ENCODE data around the gene CLDN14.
A peak's percentile ranks its signal among the peaks of the same experiment; 100 is the strongest.

Gene CLDN14

DNA sequence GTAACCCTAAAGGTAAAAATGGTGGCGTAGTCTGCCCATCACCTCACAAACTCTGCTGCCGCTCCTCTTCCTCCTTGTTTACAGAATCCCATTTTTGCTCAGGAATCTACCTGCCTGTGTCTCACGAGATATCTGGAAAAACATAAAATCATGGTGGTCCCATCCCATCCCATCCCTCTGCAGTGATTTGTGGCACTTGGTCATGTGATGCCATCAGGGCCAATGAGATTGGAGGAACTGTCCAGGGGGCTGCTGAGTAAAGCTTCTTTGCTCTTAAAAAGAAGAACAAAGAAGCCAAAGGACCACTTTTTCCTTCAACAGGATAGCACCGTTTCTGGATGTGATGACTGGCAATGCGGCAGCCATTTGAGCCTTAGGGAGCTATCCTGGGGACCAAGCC lies 33.0 kb upstream of the CLDN14 start:
- H3K23ac ChIP-seq (ENCODE audit: low read length): no peak overlapping the region
- no peak overlapping the region for H3K27ac ChIP-seq (ENCODE audit: low read depth, low read length)
- H2BK15ac ChIP-seq (replicated peaks; ENCODE audit: low read depth): no peak overlapping the region
- DNase-seq: no peak
- no peak overlapping the region for H4K8ac ChIP-seq (ENCODE audit: low read depth, low read length)
- no peaks in the 10 kb centered on the region for H3K4me1 ChIP-seq (ENCODE audit: control insufficient read depth, low read depth, low read length)
- no peak overlapping the region for H2BK5ac ChIP-seq (ENCODE audit: low read length)
- WGBS (ENCODE audit: extremely low coverage, insufficient coverage, low lambda C conversion rate): no CpG with 5 or more reads among the region's 5 CpGs
- H3K9ac ChIP-seq (ENCODE audit: low read length): no peak overlapping the region
- H4K5ac ChIP-seq (ENCODE audit: low read length): no peak overlapping the region
- no peaks in the 10 kb centered on the region for H3K36me3 ChIP-seq (ENCODE audit: control insufficient read depth, insufficient read depth, low read length)
- H3K4me3 ChIP-seq (ENCODE audit: low read length): no peak overlapping the region
- no peak overlapping the region for H3K4me2 ChIP-seq (ENCODE audit: low read length)
- no peak overlapping the region for H3K56ac ChIP-seq (ENCODE audit: low read length)
- H3K18ac ChIP-seq (ENCODE audit: low read length): no peak overlapping the region
- no peaks in the 10 kb centered on the region for H3K79me1 ChIP-seq (ENCODE audit: low read length)
- H3K4ac ChIP-seq (ENCODE audit: low read depth, low read length): no peak overlapping the region
- H2AK5ac ChIP-seq (ENCODE audit: low read length): no peak overlapping the region
- H3K79me2 ChIP-seq (ENCODE audit: control insufficient read depth, insufficient read depth, low read length): no peaks in the 10 kb centered on the region
- H3K27me3 ChIP-seq (ENCODE audit: insufficient read depth, low read length, poor library complexity): no peaks in the 10 kb centered on the region
- no peak overlapping the region for H2BK120ac ChIP-seq (ENCODE audit: low read depth, low read length)

DNA sequence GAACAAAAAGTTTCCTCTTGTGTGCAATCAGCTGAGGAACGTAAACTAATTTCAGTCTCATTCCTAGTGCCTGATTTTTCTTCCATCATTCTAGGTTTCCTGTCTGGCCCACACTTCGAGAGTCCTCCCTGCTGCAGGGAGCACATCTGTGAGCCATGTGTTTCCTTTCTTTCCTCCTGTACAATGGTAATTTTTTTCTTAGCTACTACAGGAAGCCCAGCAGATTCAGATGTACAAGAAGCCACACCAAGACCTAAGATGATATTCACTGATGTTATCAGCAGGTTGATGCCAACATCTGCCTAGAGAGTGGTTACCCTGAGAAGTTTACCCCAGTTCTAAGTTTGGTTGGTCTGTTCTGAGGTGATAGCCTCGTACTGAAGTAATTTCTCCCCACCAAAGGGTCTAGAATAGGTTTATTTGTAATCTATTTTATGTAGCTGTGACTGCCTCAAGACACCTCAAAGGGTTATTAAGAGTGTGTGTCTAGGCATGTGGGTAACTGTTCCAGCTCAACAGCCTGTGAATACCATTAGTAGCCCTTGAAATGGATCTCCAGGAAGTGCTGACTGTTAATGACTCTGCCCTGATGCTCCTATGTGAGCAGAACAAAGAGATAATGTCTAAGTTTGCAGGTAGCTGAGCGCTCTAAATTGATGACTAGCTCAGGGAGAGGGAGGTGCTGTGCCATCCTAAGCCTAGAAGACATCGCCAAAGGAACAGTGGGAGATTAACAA lies 31.7 kb upstream of the CLDN14 start:
- Histone ChIP-seq H2BK120ac (ENCODE audit: low read depth, low read length) (no peak overlapping the region), H3K23ac (ENCODE audit: low read length) (no peak overlapping the region), H3K4me2 (ENCODE audit: low read length) (no peak overlapping the region), H4K5ac (ENCODE audit: low read length) (no peak overlapping the region), H2AK5ac (ENCODE audit: low read length) (no peak overlapping the region), H3K4ac (ENCODE audit: low read depth, low read length) (no peak overlapping the region), H2BK5ac (ENCODE audit: low read length) (no peak overlapping the region), H3K79me2 (ENCODE audit: control insufficient read depth, insufficient read depth, low read length) (no peaks in the 10 kb centered on the region), H3K4me3 (ENCODE audit: low read length) (no peak overlapping the region), H3K27me3 (ENCODE audit: insufficient read depth, low read length, poor library complexity) (no peaks in the 10 kb centered on the region), H4K8ac (ENCODE audit: low read depth, low read length) (no peak overlapping the region), H3K27ac (ENCODE audit: low read depth, low read length) (no peak overlapping the region), H3K56ac (ENCODE audit: low read length) (no peak overlapping the region), H3K9ac (ENCODE audit: low read length) (no peak overlapping the region), H3K79me1 (ENCODE audit: low read length) (no peaks in the 10 kb centered on the region), H3K18ac (ENCODE audit: low read length) (no peak overlapping the region), H3K36me3 (ENCODE audit: control insufficient read depth, insufficient read depth, low read length) (no peaks in the 10 kb centered on the region), H2BK15ac (replicated peaks; ENCODE audit: low read depth) (no peak overlapping the region), H3K4me1 (ENCODE audit: control insufficient read depth, low read depth, low read length) (no peaks in the 10 kb centered on the region)
- DNase-seq: no peak
- WGBS (ENCODE audit: extremely low coverage, insufficient coverage, low lambda C conversion rate): no CpG with 5 or more reads among the region's 5 CpGs

DNA sequence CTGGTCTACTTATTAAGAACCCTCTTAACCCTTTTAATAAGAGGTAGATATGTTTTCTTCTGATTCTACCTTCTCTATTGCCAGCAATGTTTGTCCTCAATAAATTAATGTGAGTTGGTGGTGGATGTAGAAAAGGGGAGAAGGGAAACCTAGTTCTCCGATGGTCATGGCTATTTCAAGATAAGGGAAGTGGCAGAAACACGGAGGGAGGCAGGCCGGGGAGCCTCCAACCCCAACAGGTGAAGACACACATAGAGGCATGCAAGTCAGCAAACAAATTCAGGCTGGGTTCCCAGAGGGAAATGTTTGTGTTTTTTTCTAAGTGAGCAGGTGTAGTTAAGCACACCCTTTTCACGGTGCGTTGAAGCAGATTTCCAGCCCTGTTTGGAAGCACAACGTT lies 31.0 kb upstream of the CLDN14 start:
- no peak overlapping the region for H3K23ac ChIP-seq (ENCODE audit: low read length)
- H3K56ac ChIP-seq (ENCODE audit: low read length): no peak overlapping the region
- H3K4me2 ChIP-seq (ENCODE audit: low read length): no peak overlapping the region
- H2BK15ac ChIP-seq (replicated peaks; ENCODE audit: low read depth): no peak overlapping the region
- H2BK120ac ChIP-seq (ENCODE audit: low read depth, low read length): no peak overlapping the region
- no peak for DNase-seq
- H4K8ac ChIP-seq (ENCODE audit: low read depth, low read length): no peak overlapping the region
- no peaks in the 10 kb centered on the region for H3K79me2 ChIP-seq (ENCODE audit: control insufficient read depth, insufficient read depth, low read length)
- H2BK5ac ChIP-seq (ENCODE audit: low read length): no peak overlapping the region
- H3K36me3 ChIP-seq (ENCODE audit: control insufficient read depth, insufficient read depth, low read length): no peaks in the 10 kb centered on the region
- no peak overlapping the region for H3K9ac ChIP-seq (ENCODE audit: low read length)
- no peak overlapping the region for H2AK5ac ChIP-seq (ENCODE audit: low read length)
- H3K27ac ChIP-seq (ENCODE audit: low read depth, low read length): no peak overlapping the region
- H3K4ac ChIP-seq (ENCODE audit: low read depth, low read length): no peak overlapping the region
- H3K27me3 ChIP-seq (ENCODE audit: insufficient read depth, low read length, poor library complexity): no peaks in the 10 kb centered on the region
- no peak overlapping the region for H3K18ac ChIP-seq (ENCODE audit: low read length)
- no peak overlapping the region for H3K4me3 ChIP-seq (ENCODE audit: low read length)
- WGBS (ENCODE audit: extremely low coverage, insufficient coverage, low lambda C conversion rate): no CpG with 5 or more reads among the region's 6 CpGs
- H3K4me1 ChIP-seq (ENCODE audit: control insufficient read depth, low read depth, low read length): no peaks in the 10 kb centered on the region
- no peaks in the 10 kb centered on the region for H3K79me1 ChIP-seq (ENCODE audit: low read length)
- no peak overlapping the region for H4K5ac ChIP-seq (ENCODE audit: low read length)

DNA sequence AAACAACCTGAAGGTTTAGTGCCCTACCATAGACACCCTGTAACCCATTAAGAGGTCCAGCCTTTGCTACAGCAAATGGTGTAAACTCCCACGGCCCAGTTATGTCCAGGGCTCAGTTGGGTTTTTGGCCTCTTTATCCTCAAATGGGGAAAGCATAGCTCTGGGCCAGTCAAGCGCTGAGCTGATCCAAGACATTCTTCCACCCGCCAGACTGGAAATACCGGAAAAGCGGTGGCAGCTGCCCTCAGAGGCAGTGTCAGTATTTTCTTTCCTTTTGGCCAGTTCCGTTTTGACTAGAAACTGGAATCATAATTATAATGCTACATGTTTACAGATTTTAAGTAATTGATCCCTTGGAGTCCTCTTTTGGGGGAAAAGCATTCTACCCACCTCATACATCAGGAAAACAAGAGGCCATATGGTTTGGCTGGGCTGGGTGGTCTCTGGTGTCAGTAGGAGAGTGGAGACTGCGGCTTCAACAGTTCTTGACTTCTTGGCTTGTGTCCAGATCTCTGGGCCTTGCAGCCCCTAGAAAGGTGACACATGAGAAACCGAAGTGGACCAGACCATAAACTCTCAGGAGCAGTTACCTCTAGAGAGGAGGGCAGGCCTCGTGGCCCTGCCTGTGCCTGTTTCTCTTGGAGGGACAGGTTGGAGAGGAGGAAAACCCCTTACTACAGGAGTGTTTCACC lies 30.2 kb upstream of the CLDN14 start:
- no peak overlapping the region for H3K27ac ChIP-seq (ENCODE audit: low read depth, low read length)
- no peak overlapping the region for H3K18ac ChIP-seq (ENCODE audit: low read length)
- no peak overlapping the region for H4K8ac ChIP-seq (ENCODE audit: low read depth, low read length)
- no peak overlapping the region for H3K9ac ChIP-seq (ENCODE audit: low read length)
- H3K79me1 ChIP-seq (ENCODE audit: low read length): no peaks in the 10 kb centered on the region
- H2AK5ac ChIP-seq (ENCODE audit: low read length): no peak overlapping the region
- no peak overlapping the region for H2BK5ac ChIP-seq (ENCODE audit: low read length)
- no peak overlapping the region for H4K5ac ChIP-seq (ENCODE audit: low read length)
- no peaks in the 10 kb centered on the region for H3K36me3 ChIP-seq (ENCODE audit: control insufficient read depth, insufficient read depth, low read length)
- H3K4me3 ChIP-seq (ENCODE audit: low read length): no peak overlapping the region
- no CpG with 5 or more reads among the region's 9 CpGs for WGBS (ENCODE audit: extremely low coverage, insufficient coverage, low lambda C conversion rate)
- no peak overlapping the region for H2BK120ac ChIP-seq (ENCODE audit: low read depth, low read length)
- H2BK15ac ChIP-seq (replicated peaks; ENCODE audit: low read depth): no peak overlapping the region
- DNase-seq: peak; percentile 21
- H3K23ac ChIP-seq (ENCODE audit: low read length): no peak overlapping the region
- no peaks in the 10 kb centered on the region for H3K79me2 ChIP-seq (ENCODE audit: control insufficient read depth, insufficient read depth, low read length)
- no peaks in the 10 kb centered on the region for H3K27me3 ChIP-seq (ENCODE audit: insufficient read depth, low read length, poor library complexity)
- H3K4me2 ChIP-seq (ENCODE audit: low read length): no peak overlapping the region
- H3K56ac ChIP-seq (ENCODE audit: low read length): no peak overlapping the region
- no peaks in the 10 kb centered on the region for H3K4me1 ChIP-seq (ENCODE audit: control insufficient read depth, low read depth, low read length)
- H3K4ac ChIP-seq (ENCODE audit: low read depth, low read length): no peak overlapping the region

DNA sequence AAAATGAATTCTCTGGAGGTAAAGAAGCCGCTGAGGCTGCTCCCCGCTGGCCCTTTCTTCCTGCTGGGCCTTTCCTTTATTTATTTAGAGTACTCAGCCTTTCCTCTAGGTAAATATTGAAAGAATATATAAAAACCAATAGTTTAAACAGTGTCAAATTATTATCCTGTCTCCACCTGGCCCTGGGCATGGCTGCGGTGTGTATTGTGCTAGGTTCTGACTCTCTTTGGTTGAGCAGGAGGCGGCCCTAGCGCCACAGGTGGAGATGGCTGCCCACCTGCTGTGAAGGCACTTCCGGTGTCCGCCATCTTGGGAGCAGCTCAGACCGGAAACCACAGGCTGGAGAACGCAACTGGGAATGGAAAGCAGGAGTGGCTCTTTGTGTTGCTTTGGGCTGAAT lies 29.0 kb upstream of the CLDN14 start:
- Histone ChIP-seq H2BK120ac (ENCODE audit: low read depth, low read length) (no peak overlapping the region), H3K79me2 (ENCODE audit: control insufficient read depth, insufficient read depth, low read length) (no peaks in the 10 kb centered on the region), H3K9ac (ENCODE audit: low read length) (no peak overlapping the region), H3K27me3 (ENCODE audit: insufficient read depth, low read length, poor library complexity) (no peaks in the 10 kb centered on the region), H4K8ac (ENCODE audit: low read depth, low read length) (no peak overlapping the region), H4K5ac (ENCODE audit: low read length) (no peak overlapping the region), H3K4me2 (ENCODE audit: low read length) (no peak overlapping the region), H3K23ac (ENCODE audit: low read length) (no peak overlapping the region), H3K27ac (ENCODE audit: low read depth, low read length) (no peak overlapping the region), H3K4ac (ENCODE audit: low read depth, low read length) (no peak overlapping the region), H3K56ac (ENCODE audit: low read length) (no peak overlapping the region), H3K18ac (ENCODE audit: low read length) (no peak overlapping the region), H2AK5ac (ENCODE audit: low read length) (no peak overlapping the region), H2BK15ac (replicated peaks; ENCODE audit: low read depth) (no peak overlapping the region), H3K79me1 (ENCODE audit: low read length) (no peaks in the 10 kb centered on the region), H3K4me3 (ENCODE audit: low read length) (no peak overlapping the region), H2BK5ac (ENCODE audit: low read length) (no peak overlapping the region), H3K4me1 (ENCODE audit: control insufficient read depth, low read depth, low read length) (no peaks in the 10 kb centered on the region), H3K36me3 (ENCODE audit: control insufficient read depth, insufficient read depth, low read length) (no peaks in the 10 kb centered on the region)
- no peak for DNase-seq
- no CpG with 5 or more reads among the region's 9 CpGs for WGBS (ENCODE audit: extremely low coverage, insufficient coverage, low lambda C conversion rate)
